ENCODE results near the gene DUOXA1. TPM values are rescaled to one million over a fixed set of nuclear protein-coding genes. Genes with fewer than 3 reads are reported as not detected.

Gene DUOXA1
- polyA plus RNA-seq, 2 of the 4 experiments (the other 2 are of a cell fraction): 0.18 to 0.23 TPM

DNA sequence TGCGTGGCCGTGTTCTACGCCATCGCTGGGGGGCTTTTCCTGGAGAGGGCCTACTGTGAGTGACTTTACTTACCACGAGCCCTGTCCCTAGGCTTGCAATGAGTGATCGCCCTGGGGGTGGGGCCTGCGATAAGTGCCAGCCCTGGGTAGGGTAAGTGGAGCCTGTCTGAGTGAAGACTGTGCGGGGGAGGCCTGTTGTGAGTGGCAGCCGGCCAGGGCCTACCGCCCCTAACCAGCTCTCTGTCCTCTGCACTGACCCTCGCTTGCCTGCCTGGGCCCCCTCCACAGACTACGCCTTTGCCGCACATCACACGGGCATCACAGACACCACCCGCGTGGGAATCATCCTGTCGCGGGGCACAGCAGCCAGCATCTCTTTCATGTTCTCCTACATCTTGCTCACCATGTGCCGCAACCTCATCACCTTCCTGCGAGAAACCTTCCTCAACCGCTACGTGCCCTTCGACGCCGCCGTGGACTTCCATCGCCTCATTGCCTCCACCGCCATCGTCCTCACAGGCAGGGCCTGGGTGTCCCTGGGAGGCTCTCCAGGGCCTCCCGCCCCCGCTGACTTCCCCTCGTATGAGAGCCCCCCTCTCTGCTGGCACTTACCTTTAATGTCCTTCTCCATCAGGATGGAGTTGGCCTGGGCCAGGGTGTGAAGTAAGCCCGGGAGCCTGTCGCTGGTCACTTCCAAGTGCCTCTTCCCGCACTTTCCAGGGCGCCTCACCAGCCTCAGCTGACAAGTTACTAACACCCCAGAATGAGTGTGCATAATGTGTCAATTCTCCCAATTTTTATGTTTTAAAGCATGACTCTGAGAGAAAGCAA, 22.5 kb upstream of the DUOXA1 start:
- ATAC-seq (no peak), DNase-seq (ENCODE audit: low read depth in 1 of 2, low spot score in 1 of 2) (no peak), FAIRE-seq (no peak)
- H3K27ac ChIP-seq: no peak overlapping the region
- WGBS (ENCODE audit: missing lambda C conversion rate): 91% methylated on average over 33 of the region's 36 CpGs
- H3K4me3 ChIP-seq: no peak overlapping the region
- no peaks in the 10 kb centered on the region for H3K4me1 ChIP-seq
- no peak for TF ChIP-seq PHF8 (IDR thresholded peaks at IDR 0.05; ENCODE audit: borderline replicate concordance, low read depth)
- no peak for TF ChIP-seq ESRRA (IDR thresholded peaks at IDR 0.05; ENCODE audit: borderline replicate concordance, low read length)
- TF ChIP-seq EHF (CRISPR knock-in tag; IDR thresholded peaks at IDR 0.05): no peak
- no peak for TF ChIP-seq ZC3H11A (IDR thresholded peaks at IDR 0.05)
- no peak for TF ChIP-seq FOSB (CRISPR knock-in tag; IDR thresholded peaks at IDR 0.05)
- no peak for TF ChIP-seq ZNF302 (CRISPR knock-in tag; IDR thresholded peaks at IDR 0.05)
- TF ChIP-seq KDM5A (IDR thresholded peaks at IDR 0.05): no peak
- TF ChIP-seq, protein P1, sequence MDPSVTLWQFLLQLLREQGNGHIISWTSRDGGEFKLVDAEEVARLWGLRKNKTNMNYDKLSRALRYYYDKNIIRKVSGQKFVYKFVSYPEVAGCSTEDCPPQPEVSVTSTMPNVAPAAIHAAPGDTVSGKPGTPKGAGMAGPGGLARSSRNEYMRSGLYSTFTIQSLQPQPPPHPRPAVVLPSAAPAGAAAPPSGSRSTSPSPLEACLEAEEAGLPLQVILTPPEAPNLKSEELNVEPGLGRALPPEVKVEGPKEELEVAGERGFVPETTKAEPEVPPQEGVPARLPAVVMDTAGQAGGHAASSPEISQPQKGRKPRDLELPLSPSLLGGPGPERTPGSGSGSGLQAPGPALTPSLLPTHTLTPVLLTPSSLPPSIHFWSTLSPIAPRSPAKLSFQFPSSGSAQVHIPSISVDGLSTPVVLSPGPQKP (IDR thresholded peaks at IDR 0.05; ENCODE audit: low read depth, low read length): no peak
- POLR2A ChIA-PET: no interaction called here
- no peak overlapping the region for H3K4me2 ChIP-seq
- CTCF ChIA-PET: interaction anchor here (2.5 to 4.0 kb wide), 2 partner anchors 10 kb away, joined by 8 to 30 read pairs; no protein-coding TSS in a partner anchor
- no peaks in the 10 kb centered on the region for H3K9me3 ChIP-seq

DNA sequence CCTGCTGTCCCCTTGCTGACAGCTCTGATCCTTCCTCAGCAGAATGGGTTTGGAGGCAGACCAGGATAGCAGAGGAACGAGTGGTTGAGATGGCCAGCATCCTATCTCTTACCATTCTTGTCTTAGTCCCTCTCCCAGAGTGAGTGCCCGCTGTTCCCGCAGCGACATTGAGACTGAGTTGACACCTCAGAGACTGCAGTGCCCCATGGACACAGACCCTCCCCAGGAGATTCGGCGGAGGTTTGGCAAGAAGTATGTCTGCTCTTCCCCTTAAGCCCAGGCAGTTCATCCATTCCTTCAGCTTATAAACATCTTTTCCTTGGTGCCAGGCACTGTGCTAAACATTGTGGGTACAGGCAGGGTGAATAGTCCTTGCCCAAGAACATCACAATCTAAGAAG, 21.3 kb upstream of the DUOXA1 start:
- ATAC-seq (no peak), FAIRE-seq (no peak)
- WGBS (ENCODE audit: missing lambda C conversion rate): 96% methylated on average over 4 of the region's 6 CpGs

DNA sequence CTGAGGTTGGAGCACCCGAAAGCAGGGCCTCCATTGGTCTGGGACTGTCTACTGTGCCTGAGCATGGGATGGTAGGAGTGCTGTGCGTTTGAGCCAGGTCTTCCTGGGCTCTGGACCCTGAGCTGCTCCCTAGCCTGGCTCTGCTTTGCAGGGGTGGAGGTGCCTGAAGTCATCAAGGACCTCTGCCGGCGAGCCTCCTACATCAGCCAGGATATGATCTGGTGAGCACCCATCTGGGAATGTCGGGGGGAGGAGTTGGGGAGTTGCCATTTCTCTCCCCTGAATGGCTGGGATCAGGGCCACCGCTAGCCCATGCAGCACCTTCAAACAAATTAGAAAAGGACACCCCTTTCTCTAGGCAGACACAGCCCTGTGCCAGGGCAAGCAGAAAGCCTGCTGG, 20.8 kb upstream of the DUOXA1 start:
- 65% methylated on average over 5 of the region's 6 CpGs for WGBS (ENCODE audit: missing lambda C conversion rate)
- TF ChIP-seq, protein P2, sequence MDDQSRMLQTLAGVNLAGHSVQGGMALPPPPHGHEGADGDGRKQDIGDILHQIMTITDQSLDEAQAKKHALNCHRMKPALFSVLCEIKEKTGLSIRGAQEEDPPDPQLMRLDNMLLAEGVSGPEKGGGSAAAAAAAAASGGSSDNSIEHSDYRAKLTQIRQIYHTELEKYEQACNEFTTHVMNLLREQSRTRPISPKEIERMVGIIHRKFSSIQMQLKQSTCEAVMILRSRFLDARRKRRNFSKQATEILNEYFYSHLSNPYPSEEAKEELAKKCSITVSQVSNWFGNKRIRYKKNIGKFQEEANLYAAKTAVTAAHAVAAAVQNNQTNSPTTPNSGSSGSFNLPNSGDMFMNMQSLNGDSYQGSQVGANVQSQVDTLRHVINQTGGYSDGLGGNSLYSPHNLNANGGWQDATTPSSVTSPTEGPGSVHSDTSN (IDR thresholded peaks at IDR 0.05): no peak
- TF ChIP-seq KDM5A (IDR thresholded peaks at IDR 0.05): no peak
- CTCF ChIA-PET: interaction anchor here (2.3 to 4.0 kb wide), 2 partner anchors 12 to 24 kb away, joined by 6 to 30 read pairs; no protein-coding TSS in a partner anchor
- POLR2A ChIA-PET: no interaction called here
- no peak overlapping the region for H3K4me3 ChIP-seq
- no peak overlapping the region for H3K4me2 ChIP-seq
- H3K27ac ChIP-seq: no peak overlapping the region
- H3K9me3 ChIP-seq: no peaks in the 10 kb centered on the region
- no peak for DNase-seq (ENCODE audit: low read depth in 1 of 2, low spot score in 1 of 2)
- no peak for FAIRE-seq
- 0 out of 6 replicates have a peak, but pooled peaks of 1 of the 2 experiments have one; percentile 29 for ATAC-seq
- no peaks in the 10 kb centered on the region for H3K4me1 ChIP-seq

More for the DNA sequence above, 21.3 kb upstream of the DUOXA1 start:
- no peak for TF ChIP-seq SMC3 (IDR thresholded peaks at IDR 0.05)
- TF ChIP-seq, protein P3, sequence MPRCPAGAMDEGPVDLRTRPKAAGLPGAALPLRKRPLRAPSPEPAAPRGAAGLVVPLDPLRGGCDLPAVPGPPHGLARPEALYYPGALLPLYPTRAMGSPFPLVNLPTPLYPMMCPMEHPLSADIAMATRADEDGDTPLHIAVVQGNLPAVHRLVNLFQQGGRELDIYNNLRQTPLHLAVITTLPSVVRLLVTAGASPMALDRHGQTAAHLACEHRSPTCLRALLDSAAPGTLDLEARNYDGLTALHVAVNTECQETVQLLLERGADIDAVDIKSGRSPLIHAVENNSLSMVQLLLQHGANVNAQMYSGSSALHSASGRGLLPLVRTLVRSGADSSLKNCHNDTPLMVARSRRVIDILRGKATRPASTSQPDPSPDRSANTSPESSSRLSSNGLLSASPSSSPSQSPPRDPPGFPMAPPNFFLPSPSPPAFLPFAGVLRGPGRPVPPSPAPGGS (IDR thresholded peaks at IDR 0.05): no peak
- ChIA-PET POLR2A (no interaction called here), CTCF (interaction anchor here (2.3 to 4.0 kb wide), 2 partner anchors 12 to 24 kb away, joined by 6 to 30 read pairs; no protein-coding TSS in a partner anchor)
- Histone ChIP-seq H3K4me1 (no peaks in the 10 kb centered on the region), H3K4me2 (no peak overlapping the region), H3K4me3 (no peak overlapping the region), H3K9me3 (no peaks in the 10 kb centered on the region), H3K27ac (no peak overlapping the region)
- no peak for DNase-seq (ENCODE audit: low read depth in 1 of 2, low spot score in 1 of 2)

DNA sequence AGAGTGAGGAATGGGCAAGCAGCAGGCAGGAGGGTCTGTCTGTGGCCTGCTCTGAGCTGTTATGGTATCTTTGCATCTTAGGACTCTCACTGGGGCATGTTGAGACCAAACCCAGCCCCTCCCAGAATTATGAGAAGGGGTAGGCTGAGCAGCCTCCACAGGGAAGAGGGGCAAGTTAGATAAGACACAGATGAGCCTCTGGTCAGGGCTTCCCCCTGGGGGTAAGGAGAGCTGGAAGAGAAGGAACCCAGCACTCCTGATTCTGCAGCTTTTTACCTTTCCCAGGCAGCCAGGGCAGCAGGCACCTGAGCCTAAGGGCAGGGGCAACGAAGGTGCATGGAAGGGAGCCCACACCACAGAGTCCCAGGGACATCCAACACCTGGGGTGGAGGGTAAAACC, 19.4 kb upstream of the DUOXA1 start:
- Histone ChIP-seq H3K9me3 (no peaks in the 10 kb centered on the region), H3K4me2 (no peak overlapping the region), H3K4me1 (no peaks in the 10 kb centered on the region), H3K27ac (no peak overlapping the region), H3K4me3 (no peak overlapping the region)
- 86% methylated on average over 1 of the region's 1 CpG for WGBS (ENCODE audit: missing lambda C conversion rate)
- CTCF ChIA-PET: interaction anchor here (1.5 to 4.0 kb wide), 3 partner anchors 11 to 22 kb away, joined by 5 to 30 read pairs (median 6); no protein-coding TSS in a partner anchor
- no peak for DNase-seq (ENCODE audit: low read depth in 1 of 2, low spot score in 1 of 2)
- no peak for FAIRE-seq
- POLR2A ChIA-PET: no interaction called here
- no peak for ATAC-seq
- TF ChIP-seq, protein P4, sequence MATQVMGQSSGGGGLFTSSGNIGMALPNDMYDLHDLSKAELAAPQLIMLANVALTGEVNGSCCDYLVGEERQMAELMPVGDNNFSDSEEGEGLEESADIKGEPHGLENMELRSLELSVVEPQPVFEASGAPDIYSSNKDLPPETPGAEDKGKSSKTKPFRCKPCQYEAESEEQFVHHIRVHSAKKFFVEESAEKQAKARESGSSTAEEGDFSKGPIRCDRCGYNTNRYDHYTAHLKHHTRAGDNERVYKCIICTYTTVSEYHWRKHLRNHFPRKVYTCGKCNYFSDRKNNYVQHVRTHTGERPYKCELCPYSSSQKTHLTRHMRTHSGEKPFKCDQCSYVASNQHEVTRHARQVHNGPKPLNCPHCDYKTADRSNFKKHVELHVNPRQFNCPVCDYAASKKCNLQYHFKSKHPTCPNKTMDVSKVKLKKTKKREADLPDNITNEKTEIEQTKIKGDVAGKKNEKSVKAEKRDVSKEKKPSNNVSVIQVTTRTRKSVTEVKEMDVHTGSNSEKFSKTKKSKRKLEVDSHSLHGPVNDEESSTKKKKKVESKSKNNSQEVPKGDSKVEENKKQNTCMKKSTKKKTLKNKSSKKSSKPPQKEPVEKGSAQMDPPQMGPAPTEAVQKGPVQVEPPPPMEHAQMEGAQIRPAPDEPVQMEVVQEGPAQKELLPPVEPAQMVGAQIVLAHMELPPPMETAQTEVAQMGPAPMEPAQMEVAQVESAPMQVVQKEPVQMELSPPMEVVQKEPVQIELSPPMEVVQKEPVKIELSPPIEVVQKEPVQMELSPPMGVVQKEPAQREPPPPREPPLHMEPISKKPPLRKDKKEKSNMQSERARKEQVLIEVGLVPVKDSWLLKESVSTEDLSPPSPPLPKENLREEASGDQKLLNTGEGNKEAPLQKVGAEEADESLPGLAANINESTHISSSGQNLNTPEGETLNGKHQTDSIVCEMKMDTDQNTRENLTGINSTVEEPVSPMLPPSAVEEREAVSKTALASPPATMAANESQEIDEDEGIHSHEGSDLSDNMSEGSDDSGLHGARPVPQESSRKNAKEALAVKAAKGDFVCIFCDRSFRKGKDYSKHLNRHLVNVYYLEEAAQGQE (IDR thresholded peaks at IDR 0.05): no peak
- TF ChIP-seq HOXB13 (CRISPR knock-in tag; IDR thresholded peaks at IDR 0.05; ENCODE audit: low read depth) (no peak), MAZ (IDR thresholded peaks at IDR 0.05; ENCODE audit: borderline replicate concordance, low read depth, low read length) (no peak), RNF2 (IDR thresholded peaks at IDR 0.05; ENCODE audit: borderline replicate concordance, low read depth) (no peak), SREBF2 (IDR thresholded peaks at IDR 0.05) (no peak), JUNB (IDR thresholded peaks at IDR 0.05) (no peak), ZFP36 (IDR thresholded peaks at IDR 0.05; ENCODE audit: borderline replicate concordance, partially characterized antibody) (no peak), FOSB (CRISPR knock-in tag; IDR thresholded peaks at IDR 0.05) (no peak), JUN (IDR thresholded peaks at IDR 0.05) (no peak), EHMT2 (IDR thresholded peaks at IDR 0.05; ENCODE audit: low read depth) (no peak), EHF (CRISPR knock-in tag; IDR thresholded peaks at IDR 0.05) (no peak)
